ENCODE results near the gene EFCAB6. TPM values are rescaled to one million over a fixed set of nuclear protein-coding genes. Genes with fewer than 3 reads are reported as not detected.

The EFCAB6 gene
- total RNA-seq, 1 experiment from 2014 or later, result 0.21 TPM

DNA sequence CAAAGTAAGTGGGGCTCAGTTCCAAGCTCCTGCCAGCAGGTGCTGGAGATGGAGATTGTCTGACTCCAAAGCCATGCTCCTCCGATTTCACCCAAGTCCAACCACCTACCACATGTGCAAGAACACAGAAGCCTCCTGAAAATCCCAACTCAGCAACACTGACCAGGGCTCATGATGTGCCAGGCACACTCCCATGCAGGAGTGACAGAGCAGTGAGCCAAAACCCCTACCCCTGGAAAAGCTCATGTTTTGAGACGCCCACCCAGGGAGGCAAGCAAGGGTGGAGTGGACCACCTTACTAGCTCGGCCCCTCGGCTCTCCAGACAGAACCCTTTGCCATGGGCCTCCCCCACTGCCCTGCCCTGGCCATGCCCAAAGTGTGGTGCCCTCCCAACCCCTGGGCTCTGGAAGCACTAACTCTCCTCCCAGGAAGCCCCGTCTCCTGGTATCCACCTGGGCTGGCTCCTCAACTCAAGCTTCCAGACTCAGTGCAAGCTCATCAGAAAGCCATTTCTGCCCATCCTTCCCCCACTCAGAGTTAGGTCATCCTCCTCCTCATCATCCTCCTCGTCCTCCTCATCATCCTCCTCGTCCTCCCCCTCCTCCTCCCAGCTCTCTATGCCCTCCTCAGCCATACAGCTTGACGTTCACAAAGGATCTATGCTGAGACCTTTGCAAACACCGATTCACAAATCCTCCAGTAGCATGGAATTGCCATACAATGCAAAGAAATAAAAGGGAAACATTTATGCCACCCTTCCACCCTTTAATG lies 245.4 kb downstream of the EFCAB6 start:
- in situ Hi-C loops (cut with HindIII; ENCODE audit: low pct_unique_long_range_greater_than_20kb, low sequenced_read_pairs) (no loop called here), intact Hi-C loops (cut with micrococcal nuclease; ENCODE audit: unreplicated experiment) (no loop called here)
- ChIA-PET CTCF (no interaction called here), POLR2A (no interaction called here)
- Histone ChIP-seq H3K9me3 (ENCODE audit: control insufficient read depth, insufficient read depth, low read depth, low read length) (no peaks in the 10 kb centered on the region), H3K4me3 (ENCODE audit: low read depth in 2 of 2, low read length in 2 of 2) (no peak overlapping the region), H3K27me3 (ENCODE audit: control insufficient read depth, insufficient read depth, low read length) (no peaks in the 10 kb centered on the region), H3K4me1 (ENCODE audit: control insufficient read depth, insufficient read depth, low read length) (no peaks in the 10 kb centered on the region), H3K27ac (ENCODE audit: low read length) (no peak overlapping the region), H3K36me3 (ENCODE audit: control insufficient read depth, insufficient read depth, low read length) (no peaks in the 10 kb centered on the region)
- no peak for DNase-seq (ENCODE audit: low read depth, low spot score)
- BruUV-seq (replicated peaks), result no TSS peak
- no peak for TF ChIP-seq TCF7L2 (IDR thresholded peaks at IDR 0.05; ENCODE audit: low read depth, low read length)
- no peak for TF ChIP-seq REST (IDR thresholded peaks at IDR 0.05; ENCODE audit: insufficient read depth in 1 of 2, low read depth in 2 of 2, low read length in 1 of 2)
- TF ChIP-seq POLR2AphosphoS5 (IDR thresholded peaks at IDR 0.05; ENCODE audit: low read depth, low read length), result no peak
- TF ChIP-seq SIN3A (IDR thresholded peaks at IDR 0.05; ENCODE audit: borderline replicate concordance, insufficient read depth, low read depth, low read length), result no peak
- TF ChIP-seq CTCF (IDR thresholded peaks at IDR 0.05), result no peak
- no peak for ATAC-seq

DNA sequence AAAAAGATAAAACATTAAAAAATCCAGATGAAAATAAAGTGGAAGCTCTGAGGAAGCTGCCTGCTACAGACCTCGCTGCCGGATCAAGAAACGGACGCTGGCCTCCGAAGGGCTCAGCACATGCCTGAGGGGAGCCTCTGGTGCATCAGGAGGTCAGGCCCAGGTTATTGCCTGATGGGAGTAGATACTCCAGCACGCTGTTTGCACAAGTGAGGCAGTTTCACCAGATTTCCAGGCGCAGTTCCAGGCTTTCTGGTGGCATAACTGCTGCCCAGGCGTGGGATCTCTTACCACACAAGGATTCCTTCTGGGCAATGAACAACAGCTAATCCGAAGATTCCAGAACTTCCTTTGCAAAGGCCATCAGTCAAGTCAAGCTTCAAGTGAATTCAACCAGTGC lies 246.1 kb downstream of the EFCAB6 start:
- CTCF ChIA-PET, result no interaction called here
- in situ Hi-C loops (cut with HindIII; ENCODE audit: low pct_unique_long_range_greater_than_20kb, low sequenced_read_pairs), result no loop called here
- no peak for TF ChIP-seq POLR2AphosphoS5 (IDR thresholded peaks at IDR 0.05; ENCODE audit: low read depth, low read length)
- no peak for TF ChIP-seq REST (IDR thresholded peaks at IDR 0.05; ENCODE audit: insufficient read depth in 1 of 2, low read depth in 2 of 2, low read length in 1 of 2)
- no peak for TF ChIP-seq TCF7L2 (IDR thresholded peaks at IDR 0.05; ENCODE audit: low read depth, low read length)
- no peak for TF ChIP-seq SIN3A (IDR thresholded peaks at IDR 0.05; ENCODE audit: borderline replicate concordance, insufficient read depth, low read depth, low read length)
- no peak for TF ChIP-seq CTCF (IDR thresholded peaks at IDR 0.05)
- Histone ChIP-seq H3K9me3 (ENCODE audit: control insufficient read depth, insufficient read depth, low read depth, low read length) (no peaks in the 10 kb centered on the region), H3K36me3 (ENCODE audit: control insufficient read depth, insufficient read depth, low read length) (no peaks in the 10 kb centered on the region), H3K4me1 (ENCODE audit: control insufficient read depth, insufficient read depth, low read length) (no peaks in the 10 kb centered on the region), H3K4me3 (ENCODE audit: low read depth in 2 of 2, low read length in 2 of 2) (no peak overlapping the region), H3K27me3 (ENCODE audit: control insufficient read depth, insufficient read depth, low read length) (no peaks in the 10 kb centered on the region), H3K27ac (ENCODE audit: low read length) (no peak overlapping the region)
- intact Hi-C loops (cut with micrococcal nuclease; ENCODE audit: unreplicated experiment), result no loop called here
- BruUV-seq (replicated peaks), result no TSS peak
- DNase-seq (ENCODE audit: low read depth, low spot score) (no peak), ATAC-seq (no peak)
- POLR2A ChIA-PET, result no interaction called here
